Prostate gland (tissue), 2 donors: ENCODE results near the gene GPAM. TPM values are rescaled to one million over a fixed set of nuclear protein-coding genes. Genes with fewer than 3 reads are reported as not detected.

Experiments used
- DNase-seq: peaks from one replicate; pipeline ENCODE4 v3.0.0-alpha.2; 2019; ENCODE audit warnings: low spot score
- H3K27ac ChIP-seq, 2 donors: fragments of 200-600 bp; sonication (generic); 2 replicates each; pipeline ENCODE4 v1.5.1; 2017 to 2019
- H3K27me3 ChIP-seq: fragments of 200-600 bp; sonication (generic); replicated peaks from 2 replicates; pipeline ENCODE4 v1.5.1; 2019; ENCODE audit not compliant: insufficient read depth
- H3K36me3 ChIP-seq, 2 donors: fragments of 200-600 bp; sonication (generic); 1 replicate in 1 of 2; 2 replicates in 1 of 2; pipeline versions ENCODE4 v1.5.1 to v1.8.1; 2017 to 2019
- H3K4me1 ChIP-seq: fragments of 200-600 bp; sonication (generic); replicated peaks from 2 replicates; pipeline ENCODE4 v1.5.1; 2019
- H3K4me3 ChIP-seq, 2 donors: fragments of 200-600 bp; sonication (generic); 2 replicates each; pipeline ENCODE4 v1.5.1; 2017 to 2019
- H3K9me3 ChIP-seq: fragments of 200-600 bp; sonication (generic); 2 replicates; pipeline ENCODE4 v1.5.1; 2017
- POLR2A ChIP-seq: fragments of 450-650 bp; IDR thresholded peaks from one replicate; pipeline ENCODE4 v1.6.1; 2016; ENCODE audit warnings: antibody characterized with exemption, mild to moderate bottlenecking
- POLR2AphosphoS5 ChIP-seq: sonication (generic); formaldehyde crosslinking; IDR thresholded peaks from one replicate; pipeline ENCODE4 v1.6.1; 2017; ENCODE audit warnings: antibody characterized with exemption
- WGBS: methylation state at CpG from one replicate; pipeline ENCODE4 v1.1.5; 2018; 5-methylcytosine and 5-hydroxymethylcytosine counted together
- intact Hi-C: fragments of 100-400 bp; cut with DNase I; formaldehyde crosslinking; loops from one replicate; pipeline ENCODE4 v1.14.2; 2022
- total RNA-seq, 2 donors: library from RNA; depleted of rRNA; stranded (reverse); fragments of >200 nt; gene quantifications; one replicate each; pipeline ENCODE4 v1.1.0, GENCODE V29; 2016
- TF ChIP-seq, protein P1 (sequence below), 4 experiments: fragments of 200-600 bp in 2 of 4; fragments of 450-650 bp in 2 of 4; sonication (generic) in 2 of 4; IDR thresholded peaks; 1 replicate in 3 of 4; 2 replicates in 1 of 4; pipeline ENCODE4 v1.5.1; 2016 to 2019; ENCODE audit warnings: antibody characterized with exemption in 4 of 4, mild to moderate bottlenecking in 2 of 4, moderate library complexity in 2 of 4

Gene GPAM
- total RNA-seq, 2 donors from 2014 or later = 4.2 to 14.9 TPM

DNA sequence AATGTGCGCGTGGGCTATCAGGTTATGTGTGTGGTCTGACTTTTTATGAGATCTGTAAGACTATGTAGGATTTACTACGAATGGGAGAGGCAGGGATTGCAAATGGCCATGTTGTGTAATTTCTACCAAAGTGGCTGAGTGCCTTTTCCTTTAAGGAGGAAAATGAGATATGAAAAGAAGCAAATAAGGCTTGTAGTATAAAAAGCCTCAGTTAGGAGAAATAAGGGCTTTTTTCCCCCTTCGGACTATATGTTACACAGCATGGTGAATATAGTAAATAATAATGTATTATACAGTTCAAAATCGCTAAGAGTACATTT lies 447 bp upstream of the GPAM start:
- no peaks in the 10 kb centered on the region for H3K27me3 ChIP-seq
- intact Hi-C loops = loop anchor here (5.0 to 10.0 kb wide), 2 partner anchors 131 to 263 kb away; partner anchors contain the start of genes VTI1A and ZDHHC6
- H3K27ac ChIP-seq = peak overlapping the region; percentile 69 to 71
- no peaks in the 10 kb centered on the region for H3K9me3 ChIP-seq
- DNase-seq = no peak
- H3K4me1 ChIP-seq = no peaks in the 10 kb centered on the region
- H3K36me3 ChIP-seq = no peaks in the 10 kb centered on the region
- peak overlapping the region; percentile 59 to 84 for H3K4me3 ChIP-seq
- no peak for TF ChIP-seq POLR2A
- TF ChIP-seq, protein P1, sequence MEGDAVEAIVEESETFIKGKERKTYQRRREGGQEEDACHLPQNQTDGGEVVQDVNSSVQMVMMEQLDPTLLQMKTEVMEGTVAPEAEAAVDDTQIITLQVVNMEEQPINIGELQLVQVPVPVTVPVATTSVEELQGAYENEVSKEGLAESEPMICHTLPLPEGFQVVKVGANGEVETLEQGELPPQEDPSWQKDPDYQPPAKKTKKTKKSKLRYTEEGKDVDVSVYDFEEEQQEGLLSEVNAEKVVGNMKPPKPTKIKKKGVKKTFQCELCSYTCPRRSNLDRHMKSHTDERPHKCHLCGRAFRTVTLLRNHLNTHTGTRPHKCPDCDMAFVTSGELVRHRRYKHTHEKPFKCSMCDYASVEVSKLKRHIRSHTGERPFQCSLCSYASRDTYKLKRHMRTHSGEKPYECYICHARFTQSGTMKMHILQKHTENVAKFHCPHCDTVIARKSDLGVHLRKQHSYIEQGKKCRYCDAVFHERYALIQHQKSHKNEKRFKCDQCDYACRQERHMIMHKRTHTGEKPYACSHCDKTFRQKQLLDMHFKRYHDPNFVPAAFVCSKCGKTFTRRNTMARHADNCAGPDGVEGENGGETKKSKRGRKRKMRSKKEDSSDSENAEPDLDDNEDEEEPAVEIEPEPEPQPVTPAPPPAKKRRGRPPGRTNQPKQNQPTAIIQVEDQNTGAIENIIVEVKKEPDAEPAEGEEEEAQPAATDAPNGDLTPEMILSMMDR (IDR thresholded peaks at IDR 0.05) = no peak
- no peak for TF ChIP-seq POLR2AphosphoS5
- WGBS = 5% methylated on average over 5 of the region's 5 CpGs

DNA sequence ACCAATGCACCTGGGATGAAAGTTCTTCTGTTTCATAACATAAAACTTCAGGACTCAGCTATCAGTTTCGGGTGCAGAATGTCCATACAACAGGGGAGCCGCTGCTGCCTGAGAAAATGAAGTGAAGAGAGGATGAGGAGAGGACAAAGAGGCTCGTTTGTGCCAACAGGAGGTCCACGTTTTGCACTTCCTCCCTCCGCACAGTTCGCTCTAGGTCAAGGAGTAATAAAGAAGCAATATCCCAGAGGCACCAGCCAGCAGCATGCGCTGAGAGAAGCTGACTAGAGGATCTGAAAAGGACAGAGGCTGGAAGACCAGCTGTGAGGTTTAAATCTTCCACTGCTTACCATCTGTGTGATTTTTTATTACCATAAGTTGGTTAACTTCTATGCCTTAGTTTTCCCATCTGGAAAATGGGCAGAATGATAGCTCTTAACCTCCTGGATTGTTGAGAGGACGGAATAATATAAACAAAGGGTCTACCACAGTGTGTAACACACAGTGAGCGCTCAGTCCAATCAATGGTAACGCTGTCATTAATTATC lies 709 bp downstream of the GPAM start:
- intact Hi-C loops = loop anchor here (5.0 to 10.0 kb wide), 2 partner anchors 132 to 264 kb away; partner anchors contain the start of genes VTI1A and ZDHHC6
- peak overlapping the region in 1 of 2 donors; percentile 71 for H3K27ac ChIP-seq
- H3K4me3 ChIP-seq = peak overlapping the region; percentile 59 to 84
- no peaks in the 10 kb centered on the region for H3K4me1 ChIP-seq
- H3K36me3 ChIP-seq = no peaks in the 10 kb centered on the region
- H3K9me3 ChIP-seq = no peaks in the 10 kb centered on the region
- TF ChIP-seq POLR2AphosphoS5 = no peak
- TF ChIP-seq, protein P1 (IDR thresholded peaks at IDR 0.05) = no peak
- no peak for TF ChIP-seq POLR2A
- no peak for DNase-seq
- 30% methylated on average over 10 of the region's 10 CpGs for WGBS
- H3K27me3 ChIP-seq = no peaks in the 10 kb centered on the region

DNA sequence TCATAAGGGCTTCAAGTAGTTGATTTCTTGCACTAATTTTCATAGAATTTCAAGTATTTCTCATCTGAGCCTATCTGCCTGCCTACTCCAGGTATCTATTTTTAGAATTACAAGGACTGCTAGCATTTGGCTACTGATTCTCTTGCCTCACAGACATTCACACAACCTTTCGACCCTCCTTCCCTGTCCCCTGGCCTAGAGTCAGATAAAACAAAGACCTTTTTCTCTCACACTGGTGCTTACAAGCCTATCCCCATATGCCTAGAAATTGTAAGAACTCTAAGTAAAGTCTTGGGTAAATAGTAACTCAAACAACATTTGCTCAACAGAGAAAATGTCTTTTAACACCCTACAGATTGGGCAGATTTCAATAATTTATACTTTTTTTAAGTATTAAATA lies 6.3 kb downstream of the GPAM start:
- no peak overlapping the region for H3K4me3 ChIP-seq
- no peak for DNase-seq
- H3K9me3 ChIP-seq = no peaks in the 10 kb centered on the region
- 83% methylated on average over 1 of the region's 1 CpG for WGBS
- no peaks in the 10 kb centered on the region for H3K36me3 ChIP-seq
- intact Hi-C loops = no loop called here
- no peaks in the 10 kb centered on the region for H3K4me1 ChIP-seq
- H3K27me3 ChIP-seq = no peaks in the 10 kb centered on the region
- no peak overlapping the region for H3K27ac ChIP-seq
- TF ChIP-seq POLR2AphosphoS5 (no peak), POLR2A (no peak)
- TF ChIP-seq, protein P1 (IDR thresholded peaks at IDR 0.05) = no peak

DNA sequence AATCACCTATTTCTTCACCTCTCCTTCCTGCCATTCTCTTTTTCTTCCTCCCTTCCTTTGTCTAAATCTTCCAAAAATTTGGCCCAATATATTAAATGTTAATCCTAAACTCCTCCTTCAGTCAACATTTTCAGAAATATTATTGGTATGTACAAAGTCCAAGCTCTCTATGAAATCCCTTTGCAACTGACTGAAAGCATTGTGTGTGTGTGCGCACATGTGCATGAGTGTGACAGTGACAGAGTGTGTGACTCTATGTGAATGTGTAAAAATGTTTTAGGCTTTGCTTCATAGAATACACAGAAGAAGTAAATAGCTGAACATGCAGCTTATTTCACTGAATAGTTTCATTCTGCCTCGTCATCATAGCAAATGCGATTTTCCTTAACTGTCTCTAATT lies 7.0 kb downstream of the GPAM start:
- Histone ChIP-seq H3K4me3 (no peak overlapping the region), H3K36me3 (no peaks in the 10 kb centered on the region), H3K9me3 (no peaks in the 10 kb centered on the region), H3K27ac (no peak overlapping the region), H3K27me3 (no peaks in the 10 kb centered on the region), H3K4me1 (no peaks in the 10 kb centered on the region)
- no peak for TF ChIP-seq POLR2AphosphoS5
- TF ChIP-seq, protein P1 (IDR thresholded peaks at IDR 0.05) = no peak
- no peak for TF ChIP-seq POLR2A
- intact Hi-C loops = no loop called here
- no peak for DNase-seq
- WGBS = 91% methylated on average over 3 of the region's 3 CpGs

DNA sequence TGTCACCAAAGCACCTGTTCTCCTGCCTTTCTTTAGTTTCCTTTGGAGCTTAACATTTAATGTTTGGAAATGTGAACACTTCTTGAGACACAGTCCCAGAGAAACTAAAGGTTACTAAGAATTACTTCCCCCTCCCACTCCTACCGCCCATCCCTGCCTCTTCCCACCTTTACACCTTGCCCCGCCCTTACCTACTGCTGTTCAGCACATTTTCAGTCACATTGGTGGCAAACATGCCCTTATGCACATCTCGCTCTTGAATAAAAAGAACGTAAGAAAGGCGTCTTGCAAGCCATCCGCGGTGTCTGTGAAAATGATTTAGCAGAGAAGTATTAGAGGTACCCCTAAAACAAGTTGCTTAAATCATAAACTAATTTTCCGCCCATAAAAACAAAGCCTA lies 8.2 kb downstream of the GPAM start:
- no peaks in the 10 kb centered on the region for H3K36me3 ChIP-seq
- TF ChIP-seq, protein P1 (IDR thresholded peaks at IDR 0.05) = no peak
- TF ChIP-seq POLR2AphosphoS5 (no peak), POLR2A (no peak)
- intact Hi-C loops = no loop called here
- no peaks in the 10 kb centered on the region for H3K4me1 ChIP-seq
- no peak for DNase-seq
- no peaks in the 10 kb centered on the region for H3K27me3 ChIP-seq
- 94% methylated on average over 8 of the region's 8 CpGs for WGBS
- H3K4me3 ChIP-seq = no peak overlapping the region
- H3K9me3 ChIP-seq = no peaks in the 10 kb centered on the region
- H3K27ac ChIP-seq = no peak overlapping the region
